Kidney epithelial cell (primary cell): Measurements from ENCODE around the gene MYO1A. TPM values are rescaled to one million over a fixed set of nuclear protein-coding genes. Genes with fewer than 3 reads are reported as not detected.

Experiments used
- DNase-seq: peaks from one replicate; pipeline ENCODE4 v3.0.0-alpha.2; 2010; ENCODE audit warnings: low read depth
- H3K27me3 ChIP-seq: 2 replicates; pipeline ENCODE4 v1.6.0; 2011; ENCODE audit warnings: low read length; ENCODE audit not compliant: control insufficient read depth, insufficient read depth
- H3K36me3 ChIP-seq: 2 replicates; pipeline ENCODE4 v1.5.1; 2011; ENCODE audit warnings: low read length; ENCODE audit not compliant: control insufficient read depth, insufficient read depth
- H3K4me3 ChIP-seq: 2 replicates; pipeline ENCODE4 v1.5.1; 2011; ENCODE audit warnings: low read depth, mild to moderate bottlenecking, control low read depth, low read length
- CTCF ChIP-seq: IDR thresholded peaks from 2 replicates; pipeline ENCODE4 v1.5.1; 2011; ENCODE audit warnings: mild to moderate bottlenecking, moderate library complexity, low read length, control low read depth, inconsistent platforms; ENCODE audit not compliant: insufficient read depth, poor library complexity, severe bottlenecking
- total RNA-seq: library from RNA; depleted of rRNA; stranded (reverse); fragments of >200 nt; gene quantifications from 2 replicates; pipeline ENCODE4 v1.2.3, GENCODE V29; 2015

The MYO1A gene
- total RNA-seq, 1 donor from 2014 or later, result not detected

- no peak overlapping the region for H3K4me3 ChIP-seq
- H3K36me3 ChIP-seq, result no peaks in the 10 kb centered on the region
- DNase-seq, result no peak
- H3K27me3 ChIP-seq, result no peaks in the 10 kb centered on the region
- no peak for TF ChIP-seq CTCF
Observed at GRCh38 chr12:56979628-56980027, 70.3 kb downstream of the MYO1A start.

Other genes with a start within 250 kb of the MYO1A start
- not detected in 2 replicates for gene SDR9C7, start 115.7 kb downstream of the MYO1A start, total RNA-seq
- gene RDH16, start 92.5 kb downstream of the MYO1A start, total RNA-seq, result not detected in 2 replicates
- gene ZBTB39, start 43.6 kb downstream of the MYO1A start, total RNA-seq, result 8.5 and 10.0 TPM in 2 replicates
- gene TAC3, start 33.6 kb downstream of the MYO1A start, total RNA-seq, result not detected in 2 replicates
- gene NEMP1, start 28.7 kb upstream of the MYO1A start, total RNA-seq, result 6.1 and 7.9 TPM in 2 replicates
- 28.6 and 32.0 TPM in 2 replicates for gene NAB2, start 39.0 kb upstream of the MYO1A start, total RNA-seq
- gene STAT6, start 61.2 kb upstream of the MYO1A start, total RNA-seq, result 66.4 and 67.8 TPM in 2 replicates
- gene LRP1, start 78.4 kb upstream of the MYO1A start, total RNA-seq, result 40.2 and 53.6 TPM in 2 replicates
- gene LRP1-AS, start 97.5 kb upstream of the MYO1A start, total RNA-seq, result not detected in 2 replicates
- gene NXPH4, start 166.7 kb upstream of the MYO1A start, total RNA-seq, result 3.1 and 5.9 TPM in 2 replicates
- gene SHMT2, start 179.6 kb upstream of the MYO1A start, total RNA-seq, result 490 and 536 TPM in 2 replicates
- gene STAC3, start 201.1 kb upstream of the MYO1A start, total RNA-seq, result 0.71 TPM in 1 of 2 replicates, not detected in the other